ENCODE results near the gene REX1BD. TPM values are rescaled to one million over a fixed set of nuclear protein-coding genes. Genes with fewer than 3 reads are reported as not detected.

Gene REX1BD
- total RNA-seq, 2 donors from 2014 or later, result 46.2 to 59.5 TPM

DNA sequence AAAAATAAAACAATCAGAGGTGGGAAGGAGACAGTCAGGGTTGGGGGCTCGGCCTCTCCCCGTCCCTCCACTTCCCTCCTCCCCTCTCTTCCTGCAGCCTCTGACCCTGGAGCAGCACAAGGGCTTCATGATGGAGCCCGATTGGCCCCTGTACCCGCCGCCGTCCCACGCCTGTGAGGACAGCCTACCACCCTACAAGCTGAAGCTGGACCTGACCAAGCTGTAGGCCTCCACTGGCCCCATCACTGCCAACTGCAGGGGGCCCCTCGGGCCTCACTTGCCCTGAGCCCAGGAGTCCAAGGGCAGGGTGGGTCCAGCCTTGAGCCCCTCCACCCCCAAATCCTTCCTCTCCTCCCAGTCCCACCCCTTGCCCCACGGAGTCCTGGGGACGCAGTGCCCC lies 31.7 kb downstream of the REX1BD start:
- H3K27ac Mint-ChIP-seq, result no peak overlapping the region
- ATAC-seq (replicated peaks in 1 of 2), result no peak
- H3K9me3 Mint-ChIP-seq, result no peaks in the 10 kb centered on the region
- H3K36me3 Mint-ChIP-seq (ENCODE audit: insufficient read depth in 2 of 2), result no peaks in the 10 kb centered on the region
- H3K27me3 Mint-ChIP-seq (ENCODE audit: low read depth), result peaks cover 14% of the 10 kb centered on the region
- no peaks in the 10 kb centered on the region for H3K4me1 Mint-ChIP-seq (ENCODE audit: low read depth)
- H3K4me3 Mint-ChIP-seq, result no peak overlapping the region
- no peak for DNase-seq

DNA sequence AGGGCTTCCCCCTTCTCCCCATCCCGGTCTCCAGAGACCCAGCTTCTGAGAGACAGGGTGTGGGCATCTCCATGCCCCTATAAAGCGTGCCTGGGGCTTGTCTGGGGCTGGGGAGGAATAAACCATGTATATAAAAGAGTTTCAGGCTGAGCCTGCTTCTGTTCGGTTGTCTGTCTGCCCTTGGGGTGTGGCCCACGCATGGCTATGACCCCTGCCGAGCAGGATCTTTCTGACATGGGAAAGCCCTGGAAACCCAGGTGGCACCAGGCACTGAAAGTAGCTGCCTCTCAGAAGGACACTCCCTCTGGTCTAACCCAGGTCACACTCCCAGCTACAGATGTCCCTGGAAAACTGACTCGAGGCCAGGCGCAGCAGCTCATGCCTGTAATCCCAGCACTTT lies 32.3 kb downstream of the REX1BD start:
- Mint-ChIP-seq H3K27ac (no peak overlapping the region), H3K9me3 (no peaks in the 10 kb centered on the region), H3K36me3 (ENCODE audit: insufficient read depth in 2 of 2) (no peaks in the 10 kb centered on the region), H3K27me3 (ENCODE audit: low read depth) (peaks cover 11% of the 10 kb centered on the region), H3K4me3 (no peak overlapping the region), H3K4me1 (ENCODE audit: low read depth) (no peaks in the 10 kb centered on the region)
- no peak for ATAC-seq (replicated peaks in 1 of 2)
- DNase-seq, result no peak

DNA sequence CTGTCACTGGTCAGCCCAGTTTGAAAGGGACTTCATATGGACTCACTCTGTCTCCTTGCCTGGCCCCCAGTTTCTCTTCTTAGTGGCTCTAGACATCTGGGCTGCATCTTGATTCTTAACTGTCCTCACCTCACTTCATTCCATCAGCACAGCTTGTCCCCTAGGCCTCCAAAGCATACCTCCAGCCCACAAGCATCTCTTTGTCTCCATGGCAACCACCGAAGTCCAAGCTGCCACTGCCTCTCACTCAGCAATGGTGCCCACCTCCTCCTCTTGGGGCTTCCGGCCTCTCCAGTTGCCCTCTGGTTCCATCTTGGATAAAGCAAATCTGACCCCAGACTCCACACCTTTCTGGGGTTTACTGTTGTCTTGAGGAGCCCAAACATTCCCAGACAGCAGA lies 38.3 kb downstream of the REX1BD start:
- no peak overlapping the region for H3K27ac Mint-ChIP-seq
- H3K36me3 Mint-ChIP-seq (ENCODE audit: insufficient read depth in 2 of 2), result no peaks in the 10 kb centered on the region
- DNase-seq (no peak), ATAC-seq (replicated peaks in 1 of 2) (no peak)
- peaks cover 5% of the 10 kb centered on the region for H3K27me3 Mint-ChIP-seq (ENCODE audit: low read depth)
- no peaks in the 10 kb centered on the region for H3K9me3 Mint-ChIP-seq
- no peaks in the 10 kb centered on the region for H3K4me1 Mint-ChIP-seq (ENCODE audit: low read depth)
- no peak overlapping the region for H3K4me3 Mint-ChIP-seq

DNA sequence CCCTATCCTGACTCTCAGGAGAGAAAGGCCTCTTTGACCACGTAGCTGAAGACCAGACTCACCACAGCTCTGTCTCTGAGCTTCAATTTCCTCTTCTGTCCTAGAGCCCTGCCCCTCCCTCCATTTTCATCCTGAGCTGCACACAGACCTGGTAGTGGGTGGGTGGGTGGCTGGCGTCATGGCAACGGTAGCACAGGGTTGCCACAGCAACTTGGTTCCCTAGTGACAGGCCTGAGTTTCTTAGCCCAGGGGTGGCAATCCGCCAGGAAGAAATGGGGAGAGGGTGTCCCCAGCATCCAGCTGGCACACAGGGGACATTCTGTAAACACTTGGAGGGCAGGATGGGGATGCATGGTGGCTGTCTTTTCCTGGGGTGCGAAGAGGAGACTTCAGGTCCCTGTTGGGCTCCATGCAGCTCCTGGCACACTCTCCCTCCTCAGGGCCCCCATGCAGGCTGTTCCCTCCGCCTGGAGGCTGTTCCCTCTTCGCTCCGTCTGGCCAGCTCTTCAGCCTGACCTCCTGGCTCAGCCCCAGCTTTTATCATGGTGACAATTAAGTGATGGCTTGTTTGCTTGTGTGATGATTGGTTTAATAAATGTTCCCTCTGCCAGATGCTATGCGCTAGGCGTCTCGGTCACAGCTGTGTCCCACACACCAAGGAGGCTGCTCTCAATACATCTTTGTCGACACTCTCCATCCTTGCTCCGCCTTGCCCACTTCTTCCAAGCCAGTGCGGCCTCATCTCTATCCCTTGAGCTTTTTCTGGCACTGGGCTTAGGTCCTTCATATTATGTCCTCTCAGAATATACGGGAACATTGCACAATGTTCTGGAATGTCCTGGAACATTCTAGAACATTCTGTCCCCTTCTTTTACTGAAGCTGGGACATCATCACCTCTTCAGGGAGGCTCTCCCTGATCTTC lies 40.8 kb downstream of the REX1BD start:
- Mint-ChIP-seq H3K4me3 (no peak overlapping the region), H3K36me3 (ENCODE audit: insufficient read depth in 2 of 2) (no peaks in the 10 kb centered on the region), H3K27me3 (ENCODE audit: low read depth) (peaks cover 6% of the 10 kb centered on the region), H3K9me3 (no peaks in the 10 kb centered on the region), H3K4me1 (ENCODE audit: low read depth) (no peaks in the 10 kb centered on the region), H3K27ac (no peak overlapping the region)
- ATAC-seq (replicated peaks in 1 of 2), result no peak
- no peak for DNase-seq

DNA sequence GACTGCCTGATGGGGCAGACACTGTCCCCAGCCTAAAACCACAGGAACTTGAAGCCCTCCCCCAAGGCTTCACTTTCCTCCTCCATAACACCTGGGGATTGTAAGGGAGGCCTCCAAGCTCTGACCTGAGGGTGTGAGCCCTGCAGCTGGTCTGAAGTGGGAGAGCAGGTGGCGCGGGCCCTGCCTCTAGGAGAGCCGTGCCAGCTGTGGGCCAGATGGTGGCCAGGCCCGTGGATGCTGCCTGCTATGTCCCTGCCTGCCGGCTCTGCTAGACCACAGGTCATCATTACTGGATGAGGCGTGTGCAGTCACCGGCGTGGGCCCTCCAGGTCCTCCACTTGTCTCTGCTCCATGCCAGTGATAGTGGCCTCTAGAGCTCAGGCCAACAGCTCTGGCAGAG lies 44.7 kb downstream of the REX1BD start:
- DNase-seq (no peak), ATAC-seq (replicated peaks in 1 of 2) (no peak)
- no peak overlapping the region for H3K4me3 Mint-ChIP-seq
- peaks cover 19% of the 10 kb centered on the region for H3K27me3 Mint-ChIP-seq (ENCODE audit: low read depth)
- H3K4me1 Mint-ChIP-seq (ENCODE audit: low read depth), result peaks cover 33% of the 10 kb centered on the region
- H3K27ac Mint-ChIP-seq, result no peak overlapping the region
- no peaks in the 10 kb centered on the region for H3K9me3 Mint-ChIP-seq
- H3K36me3 Mint-ChIP-seq (ENCODE audit: insufficient read depth in 2 of 2), result no peaks in the 10 kb centered on the region

DNA sequence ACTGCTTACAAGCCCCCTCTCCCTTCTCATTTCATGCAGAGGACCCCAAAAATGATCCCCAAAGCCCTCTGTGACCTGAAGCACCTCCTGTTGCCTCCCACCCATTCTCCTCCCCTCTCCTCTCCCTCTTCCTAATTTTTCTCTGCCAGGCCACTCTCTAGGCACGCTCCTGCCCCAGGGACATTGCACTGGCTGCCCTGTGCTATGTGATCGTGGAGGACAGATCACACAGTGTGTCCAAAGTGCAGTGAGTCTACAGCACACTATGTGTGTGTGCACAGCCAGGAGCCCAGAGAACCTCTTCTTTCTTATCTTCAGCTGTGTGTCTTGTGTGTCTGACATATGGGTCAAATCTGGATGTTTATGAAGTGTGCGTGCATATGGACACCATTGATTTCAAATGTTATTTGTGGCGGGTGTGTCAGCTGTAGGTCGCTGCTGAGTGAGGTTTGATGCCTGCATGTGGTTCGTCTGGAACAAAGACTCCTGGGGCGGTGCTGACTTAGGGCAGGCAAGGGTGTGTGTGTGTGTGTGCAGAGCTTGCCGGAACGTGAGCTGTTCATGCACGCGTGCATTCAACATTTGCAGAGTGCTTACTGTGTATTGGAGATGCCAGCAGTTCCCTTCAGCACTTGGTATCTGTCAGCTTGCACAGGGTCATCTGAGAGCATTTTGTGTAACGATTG lies 46.2 kb downstream of the REX1BD start:
- H3K27me3 Mint-ChIP-seq (ENCODE audit: low read depth), result peaks cover 18% of the 10 kb centered on the region
- H3K9me3 Mint-ChIP-seq, result no peaks in the 10 kb centered on the region
- no peak for ATAC-seq (replicated peaks in 1 of 2)
- H3K36me3 Mint-ChIP-seq (ENCODE audit: insufficient read depth in 2 of 2), result no peaks in the 10 kb centered on the region
- DNase-seq, result no peak
- H3K4me1 Mint-ChIP-seq (ENCODE audit: low read depth), result peaks cover 35% of the 10 kb centered on the region
- H3K4me3 Mint-ChIP-seq, result no peak overlapping the region
- H3K27ac Mint-ChIP-seq, result no peak overlapping the region

DNA sequence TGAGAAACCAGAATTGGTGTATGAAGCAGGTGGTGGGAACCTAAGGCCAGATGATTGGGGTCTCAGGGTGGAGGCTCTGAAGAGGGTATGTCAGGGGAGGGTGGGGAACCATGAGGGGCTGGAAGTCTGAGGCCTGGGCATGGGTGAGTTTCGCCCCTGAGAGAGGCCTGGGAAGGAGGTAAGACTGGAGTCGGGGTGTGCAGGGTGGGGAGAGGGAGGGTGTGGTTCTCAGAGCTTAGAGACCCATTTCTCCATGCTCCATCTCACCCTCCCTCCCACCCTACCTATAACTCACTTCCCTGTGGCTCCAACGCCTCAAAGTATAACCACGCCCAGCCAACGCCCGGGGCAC lies 47.2 kb downstream of the REX1BD start:
- H3K36me3 Mint-ChIP-seq (ENCODE audit: insufficient read depth in 2 of 2), result no peaks in the 10 kb centered on the region
- H3K4me3 Mint-ChIP-seq, result peak overlapping the region; percentile 89 to 94
- H3K27ac Mint-ChIP-seq, result peak overlapping the region; percentile 94
- ATAC-seq (replicated peaks in 1 of 2), result no peak
- H3K9me3 Mint-ChIP-seq, result no peaks in the 10 kb centered on the region
- H3K27me3 Mint-ChIP-seq (ENCODE audit: low read depth), result peaks cover 14% of the 10 kb centered on the region
- DNase-seq, result no peak
- H3K4me1 Mint-ChIP-seq (ENCODE audit: low read depth), result peaks cover 35% of the 10 kb centered on the region

DNA sequence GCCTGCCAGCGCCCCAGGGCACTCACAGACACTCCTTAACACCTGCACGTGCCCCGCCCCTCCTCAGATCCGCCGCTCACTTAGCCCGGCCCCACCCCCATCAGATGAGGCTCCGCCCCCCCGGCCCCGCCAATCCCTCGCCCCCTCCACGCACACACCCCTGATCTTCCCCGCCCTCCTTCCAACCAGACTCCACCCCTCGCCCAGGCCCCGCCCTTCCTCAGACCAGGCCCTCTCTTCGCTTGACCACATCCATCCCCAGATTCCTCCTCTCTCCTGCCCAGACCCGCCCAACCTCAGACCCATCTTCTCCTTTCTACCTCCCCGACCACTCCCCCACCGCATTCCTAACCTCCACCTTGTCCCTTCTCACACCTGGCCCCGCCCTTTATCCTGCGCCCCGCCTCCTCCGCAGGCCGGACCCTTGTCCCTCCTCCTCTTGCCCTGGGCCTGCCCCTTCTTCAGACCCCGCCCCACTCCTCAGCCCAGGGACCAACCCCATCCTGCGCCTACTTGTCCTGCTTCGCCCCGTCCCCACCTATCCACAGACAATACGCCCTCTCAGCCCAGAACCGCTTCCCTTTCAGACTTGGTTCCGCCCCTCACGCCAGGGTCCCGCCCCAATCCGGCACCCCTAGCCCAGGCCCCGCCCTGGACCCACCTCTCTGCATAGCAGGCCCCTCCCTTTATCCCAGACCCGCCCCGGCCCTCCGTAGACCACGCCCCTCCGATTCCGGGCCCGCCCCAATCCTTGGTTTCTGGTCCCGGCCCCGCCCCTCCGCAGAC lies 47.8 kb downstream of the REX1BD start:
- H3K36me3 Mint-ChIP-seq (ENCODE audit: insufficient read depth in 2 of 2), result no peaks in the 10 kb centered on the region
- H3K4me1 Mint-ChIP-seq (ENCODE audit: low read depth), result peaks cover 35% of the 10 kb centered on the region
- peak overlapping the region; percentile 89 to 94 for H3K4me3 Mint-ChIP-seq
- H3K9me3 Mint-ChIP-seq, result no peaks in the 10 kb centered on the region
- peak overlapping the region; percentile 94 for H3K27ac Mint-ChIP-seq
- peaks cover 14% of the 10 kb centered on the region for H3K27me3 Mint-ChIP-seq (ENCODE audit: low read depth)
- ATAC-seq (replicated peaks in 1 of 2) (peak; percentile 92), DNase-seq (peak; percentile 99 to 100)

DNA sequence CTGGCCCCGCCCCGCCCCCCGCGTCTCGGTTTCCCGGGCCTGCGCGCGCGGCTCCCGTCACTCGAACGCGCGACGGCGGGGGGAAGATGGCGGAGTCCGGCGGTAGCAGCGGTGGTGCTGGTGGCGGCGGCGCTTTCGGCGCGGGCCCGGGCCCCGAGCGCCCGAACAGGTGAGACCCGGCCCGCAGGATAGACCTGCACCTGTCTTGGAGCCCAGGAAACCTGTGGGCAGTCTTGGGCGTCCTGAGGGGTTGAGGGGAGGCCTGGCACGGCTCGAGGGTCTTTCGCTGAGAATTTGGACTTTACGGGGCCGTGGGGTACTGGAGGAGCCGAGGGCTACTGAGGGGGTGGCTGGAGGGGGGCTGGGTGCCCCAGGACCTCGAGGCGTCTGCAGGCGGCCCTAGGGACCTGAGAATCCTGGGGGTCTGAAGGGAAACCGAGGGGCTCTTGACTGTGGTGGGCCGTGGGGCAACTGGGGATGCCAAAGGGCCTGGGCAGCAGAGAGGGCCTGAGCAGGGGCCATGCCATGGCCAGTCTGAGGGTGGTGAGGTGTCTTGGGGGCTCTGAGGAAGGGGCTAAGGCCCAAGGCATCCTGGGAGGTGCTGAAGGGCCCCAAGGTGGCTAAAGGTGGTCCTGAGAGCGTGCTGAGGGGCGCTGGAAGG lies 48.5 kb downstream of the REX1BD start, which contains the start of gene KLHL26:
TSS of gene KLHL26 (plus strand) at position 60 of the 661 bp plus-strand sequence. CDS start at position 87, 27 bp downstream.
- Mint-ChIP-seq H3K4me1 (ENCODE audit: low read depth) (peaks cover 35% of the 10 kb centered on the region), H3K27me3 (ENCODE audit: low read depth) (peaks cover 14% of the 10 kb centered on the region), H3K27ac (peak within 1 kb of the TSS; percentile 94), H3K9me3 (no peaks in the 10 kb centered on the region), H3K4me3 (peak within 1 kb of the TSS; percentile 89 to 94), H3K36me3 (ENCODE audit: insufficient read depth in 2 of 2) (no peaks in the 10 kb centered on the region)
- ATAC-seq (replicated peaks in 1 of 2) (no peak), DNase-seq (no peak)

DNA sequence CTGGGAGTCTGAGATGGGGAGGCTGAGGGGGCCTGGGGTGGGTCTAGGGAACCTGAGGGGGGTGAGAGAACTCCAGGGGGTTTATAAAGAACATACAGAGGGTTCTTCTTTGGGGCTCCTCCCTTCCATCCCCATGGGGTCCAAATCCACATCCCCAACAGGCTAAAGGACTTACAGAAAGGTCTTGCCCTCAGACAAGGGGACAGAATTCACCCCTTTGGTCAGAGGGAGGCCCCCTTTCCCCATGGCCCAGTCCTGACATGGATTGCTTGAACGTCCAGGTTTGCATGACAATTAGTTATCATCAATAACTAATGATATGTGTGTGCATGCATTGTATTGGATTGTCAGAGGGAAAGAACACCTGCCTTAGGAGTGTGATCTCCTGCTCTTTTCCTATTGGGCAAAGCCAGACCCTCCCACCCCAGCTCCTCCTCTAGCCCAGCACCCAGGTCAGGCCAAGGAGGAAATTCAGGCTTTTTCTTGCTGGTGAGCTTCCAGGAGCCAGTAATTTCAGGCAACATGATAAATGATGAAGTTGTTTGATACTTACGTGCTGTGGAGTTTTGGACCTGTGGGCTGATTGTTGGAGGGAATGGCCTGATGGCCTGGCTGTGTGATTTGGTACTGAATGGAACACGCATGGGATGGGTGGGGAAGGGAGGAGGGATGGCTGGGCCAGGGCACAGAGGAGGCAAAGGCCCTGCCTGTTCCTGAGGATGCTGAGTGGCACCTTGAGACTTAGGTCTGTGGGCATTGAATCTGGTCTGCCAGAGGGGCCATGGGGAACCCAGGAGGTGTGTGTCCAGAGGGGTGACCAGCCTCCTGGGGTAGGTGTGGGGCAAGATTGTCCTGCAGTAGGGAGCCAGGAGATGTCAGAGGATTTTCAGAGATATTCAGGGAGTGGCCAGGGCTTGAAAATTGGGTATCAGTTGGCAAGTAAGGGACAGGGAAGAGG lies 49.4 kb downstream of the REX1BD start:
- Mint-ChIP-seq H3K4me3 (peak overlapping the region; percentile 89 to 94), H3K27ac (no peak overlapping the region), H3K4me1 (ENCODE audit: low read depth) (peaks cover 35% of the 10 kb centered on the region), H3K9me3 (no peaks in the 10 kb centered on the region), H3K36me3 (ENCODE audit: insufficient read depth in 2 of 2) (no peaks in the 10 kb centered on the region), H3K27me3 (ENCODE audit: low read depth) (peaks cover 14% of the 10 kb centered on the region)
- DNase-seq (no peak), ATAC-seq (replicated peaks in 1 of 2) (no peak)

DNA sequence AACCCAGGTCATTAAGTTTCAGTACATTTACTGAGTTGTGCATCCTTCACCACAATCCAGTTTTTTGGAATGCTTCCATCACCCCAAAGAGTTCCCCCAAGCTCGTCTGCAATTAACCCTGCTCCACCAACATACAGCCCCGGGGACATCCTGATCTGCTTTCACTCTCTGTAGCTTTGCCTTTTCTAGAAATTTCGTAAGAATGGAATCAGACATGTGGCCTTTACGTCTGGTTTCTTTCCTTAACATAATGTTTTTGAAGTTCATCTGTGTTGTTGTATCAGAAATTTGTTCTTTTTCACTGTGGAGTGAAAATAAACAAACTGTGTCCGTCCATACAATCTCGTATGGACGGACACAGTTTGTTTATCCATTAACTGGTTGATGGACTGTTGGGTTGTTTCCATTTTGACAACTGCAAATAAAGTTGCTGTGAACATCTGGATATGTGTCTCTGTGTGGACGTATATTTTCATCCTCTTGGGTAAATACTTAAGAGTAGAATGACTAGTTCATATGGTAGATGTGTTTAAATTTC lies 51.2 kb downstream of the REX1BD start:
- Mint-ChIP-seq H3K27me3 (ENCODE audit: low read depth) (peaks cover 10% of the 10 kb centered on the region), H3K4me1 (ENCODE audit: low read depth) (peaks cover 33% of the 10 kb centered on the region), H3K27ac (peak overlapping the region; percentile 8), H3K4me3 (no peak overlapping the region), H3K9me3 (no peaks in the 10 kb centered on the region), H3K36me3 (ENCODE audit: insufficient read depth in 2 of 2) (no peaks in the 10 kb centered on the region)
- ATAC-seq (replicated peaks in 1 of 2), result no peak
- no peak for DNase-seq

Measured in activated T-cell treated with anti-CD3 and anti-CD28 coated beads, Interleukin-2, amount 50 U/mL, for 72 hours (primary cell).